Stimulated activated naive CD8-positive, alpha-beta T cell treated with anti-CD3 and anti-CD28 coated beads, Interleukin-15, amount 100 ng/mL, for 72 hours (primary cell): ENCODE data around the gene SECISBP2L.
A peak's percentile ranks its signal among the peaks of the same experiment; 100 is the strongest.

ENCODE experiments used
- ATAC-seq: fragments of 150-1000 bp; cut with Tn5 transposase; 2 replicates; pipeline ENCODE4 v1.10.0; 2021; ENCODE audit warnings: mild to moderate bottlenecking, moderate library complexity
- DNase-seq, 2 donors: peaks; one replicate each; pipeline ENCODE4 v3.0.0; 2021 to 2022
- H3K27ac Mint-ChIP-seq, 2 donors: one replicate each; pipeline ENCODE4 v1.8.0; 2022; ENCODE audit warnings: mild to moderate bottlenecking in 2 of 2, mixed read lengths in 2 of 2, moderate library complexity in 2 of 2
- H3K27me3 Mint-ChIP-seq: one replicate; pipeline ENCODE4 v1.8.0; 2022; ENCODE audit warnings: mixed read lengths
- H3K4me1 Mint-ChIP-seq: one replicate; pipeline ENCODE4 v1.8.0; 2022; ENCODE audit warnings: mild to moderate bottlenecking, mixed read lengths
- H3K4me3 Mint-ChIP-seq, 2 donors: one replicate each; pipeline ENCODE4 v1.8.0; 2022; ENCODE audit warnings: mild to moderate bottlenecking in 2 of 2, mixed read lengths in 2 of 2, moderate library complexity in 1 of 2
- H3K9me3 Mint-ChIP-seq, 2 donors: one replicate each; pipeline ENCODE4 v1.8.0; 2022; ENCODE audit warnings: mixed read lengths in 2 of 2

The SECISBP2L gene

GRCh38 chr15:49040151-49040550 is 6.1 kb downstream of the SECISBP2L start:
- H3K4me3 Mint-ChIP-seq, result no peak overlapping the region
- ATAC-seq, result no peak
- no peaks in the 10 kb centered on the region for H3K27me3 Mint-ChIP-seq
- DNase-seq, result no peak
- no peaks in the 10 kb centered on the region for H3K9me3 Mint-ChIP-seq
- H3K27ac Mint-ChIP-seq, result no peak overlapping the region
- H3K4me1 Mint-ChIP-seq, result peaks cover 32% of the 10 kb centered on the region

- Mint-ChIP-seq H3K27me3 (no peaks in the 10 kb centered on the region), H3K27ac (peak overlapping the region in 1 of 2 donors; percentile 54), H3K4me1 (peaks cover 25% of the 10 kb centered on the region), H3K9me3 (no peaks in the 10 kb centered on the region), H3K4me3 (no peak overlapping the region)
- ATAC-seq (no peak), DNase-seq (no peak)
These were observed 7.9 kb downstream of the SECISBP2L start for GRCh38 chr15:49038382-49038781.

GRCh38 chr15:49037546-49037940 is 8.7 kb downstream of the SECISBP2L start:
- no peak for ATAC-seq
- peak overlapping the region in 1 of 2 donors; percentile 46 for H3K27ac Mint-ChIP-seq
- H3K9me3 Mint-ChIP-seq, result no peaks in the 10 kb centered on the region
- H3K27me3 Mint-ChIP-seq, result no peaks in the 10 kb centered on the region
- H3K4me3 Mint-ChIP-seq, result no peak overlapping the region
- peaks cover 25% of the 10 kb centered on the region for H3K4me1 Mint-ChIP-seq
- no peak for DNase-seq

- Mint-ChIP-seq H3K4me3 (no peak overlapping the region), H3K27me3 (no peaks in the 10 kb centered on the region), H3K9me3 (no peaks in the 10 kb centered on the region), H3K27ac (no peak overlapping the region), H3K4me1 (peaks cover 20% of the 10 kb centered on the region)
- DNase-seq (no peak), ATAC-seq (peak; percentile 74)
These were observed 9.3 kb downstream of the SECISBP2L start for GRCh38 chr15:49036650-49037545.

- ATAC-seq (no peak), DNase-seq (no peak)
- Mint-ChIP-seq H3K9me3 (no peaks in the 10 kb centered on the region), H3K4me3 (no peak overlapping the region), H3K4me1 (peaks cover 11% of the 10 kb centered on the region), H3K27ac (peak overlapping the region in 1 of 2 donors; percentile 76), H3K27me3 (no peaks in the 10 kb centered on the region)
These were observed 10.4 kb downstream of the SECISBP2L start for GRCh38 chr15:49035825-49036224.

- Mint-ChIP-seq H3K4me3 (no peak overlapping the region), H3K9me3 (no peaks in the 10 kb centered on the region), H3K27me3 (no peaks in the 10 kb centered on the region), H3K27ac (no peak overlapping the region), H3K4me1 (peaks cover 4% of the 10 kb centered on the region)
- no peak for DNase-seq
- no peak for ATAC-seq
These were observed 13.6 kb downstream of the SECISBP2L start for GRCh38 chr15:49032601-49033145.

GRCh38 chr15:49031804-49032203 is 14.4 kb downstream of the SECISBP2L start:
- H3K27me3 Mint-ChIP-seq, result no peaks in the 10 kb centered on the region
- no peaks in the 10 kb centered on the region for H3K9me3 Mint-ChIP-seq
- H3K27ac Mint-ChIP-seq, result no peak overlapping the region
- H3K4me1 Mint-ChIP-seq, result peaks cover 4% of the 10 kb centered on the region
- no peak for DNase-seq
- no peak for ATAC-seq
- no peak overlapping the region for H3K4me3 Mint-ChIP-seq

GRCh38 chr15:49026700-49027099 is 19.5 kb downstream of the SECISBP2L start:
- Mint-ChIP-seq H3K9me3 (no peaks in the 10 kb centered on the region), H3K27me3 (no peaks in the 10 kb centered on the region), H3K4me1 (no peaks in the 10 kb centered on the region), H3K27ac (no peak overlapping the region), H3K4me3 (no peak overlapping the region)
- ATAC-seq, result no peak
- DNase-seq, result no peak

GRCh38 chr15:49024840-49025239 is 21.4 kb downstream of the SECISBP2L start:
- Mint-ChIP-seq H3K4me3 (no peak overlapping the region), H3K27me3 (no peaks in the 10 kb centered on the region), H3K4me1 (no peaks in the 10 kb centered on the region), H3K27ac (no peak overlapping the region), H3K9me3 (no peaks in the 10 kb centered on the region)
- ATAC-seq (no peak), DNase-seq (no peak)

GRCh38 chr15:49023354-49023753 is 22.9 kb downstream of the SECISBP2L start:
- ATAC-seq (no peak), DNase-seq (no peak)
- Mint-ChIP-seq H3K4me3 (no peak overlapping the region), H3K4me1 (no peaks in the 10 kb centered on the region), H3K9me3 (no peaks in the 10 kb centered on the region), H3K27me3 (no peaks in the 10 kb centered on the region), H3K27ac (no peak overlapping the region)

- no peak for ATAC-seq
These were observed 30.4 kb downstream of the SECISBP2L start for GRCh38 chr15:49015896-49016295.

GRCh38 chr15:48999314-48999713 is 46.9 kb downstream of the SECISBP2L start:
- Mint-ChIP-seq H3K27me3 (no peaks in the 10 kb centered on the region), H3K9me3 (peaks cover 6 to 8% of the 10 kb centered on the region in 2 donors), H3K4me1 (no peaks in the 10 kb centered on the region), H3K27ac (no peak overlapping the region), H3K4me3 (no peak overlapping the region)
- ATAC-seq (no peak), DNase-seq (no peak)

More at GRCh38 chr15:49015896-49016295, 30.4 kb downstream of the SECISBP2L start:
- Mint-ChIP-seq H3K9me3 (no peaks in the 10 kb centered on the region), H3K27me3 (no peaks in the 10 kb centered on the region), H3K4me3 (no peak overlapping the region), H3K27ac (no peak overlapping the region), H3K4me1 (no peaks in the 10 kb centered on the region)
- DNase-seq, result no peak

GRCh38 chr15:48996276-48996675 is 50.0 kb downstream of the SECISBP2L start:
- Mint-ChIP-seq H3K27ac (no peak overlapping the region), H3K4me3 (no peak overlapping the region), H3K4me1 (no peaks in the 10 kb centered on the region), H3K9me3 (no peaks in the 10 kb centered on the region), H3K27me3 (no peaks in the 10 kb centered on the region)
- no peak for ATAC-seq
- DNase-seq, result no peak

GRCh38 chr15:48993380-48993779 is 52.9 kb downstream of the SECISBP2L start:
- no peaks in the 10 kb centered on the region for H3K9me3 Mint-ChIP-seq
- DNase-seq, result no peak
- no peak overlapping the region for H3K27ac Mint-ChIP-seq
- H3K4me3 Mint-ChIP-seq, result no peak overlapping the region
- no peaks in the 10 kb centered on the region for H3K27me3 Mint-ChIP-seq
- ATAC-seq, result no peak
- H3K4me1 Mint-ChIP-seq, result no peaks in the 10 kb centered on the region

GRCh38 chr15:48992545-48992944 is 53.7 kb downstream of the SECISBP2L start:
- H3K9me3 Mint-ChIP-seq, result no peaks in the 10 kb centered on the region
- no peak overlapping the region for H3K4me3 Mint-ChIP-seq
- peak overlapping the region in 1 of 2 donors; percentile 32 for H3K27ac Mint-ChIP-seq
- ATAC-seq, result no peak
- DNase-seq, result no peak
- H3K4me1 Mint-ChIP-seq, result no peaks in the 10 kb centered on the region
- H3K27me3 Mint-ChIP-seq, result no peaks in the 10 kb centered on the region

- Mint-ChIP-seq H3K27ac (no peak overlapping the region), H3K4me1 (no peaks in the 10 kb centered on the region), H3K9me3 (no peaks in the 10 kb centered on the region), H3K4me3 (no peak overlapping the region), H3K27me3 (no peaks in the 10 kb centered on the region)
- ATAC-seq (no peak), DNase-seq (no peak)
These were observed 54.1 kb downstream of the SECISBP2L start for GRCh38 chr15:48992096-48992495.
